ENCODE measurements around the gene CREM. TPM values are rescaled to one million over a fixed set of nuclear protein-coding genes. Genes with fewer than 3 reads are reported as not detected.

The CREM gene
- total and polyA plus RNA-seq, 2 of the 4 experiments (the other 2 are of a cell fraction): 33.2 to 40.5 TPM

DNA sequence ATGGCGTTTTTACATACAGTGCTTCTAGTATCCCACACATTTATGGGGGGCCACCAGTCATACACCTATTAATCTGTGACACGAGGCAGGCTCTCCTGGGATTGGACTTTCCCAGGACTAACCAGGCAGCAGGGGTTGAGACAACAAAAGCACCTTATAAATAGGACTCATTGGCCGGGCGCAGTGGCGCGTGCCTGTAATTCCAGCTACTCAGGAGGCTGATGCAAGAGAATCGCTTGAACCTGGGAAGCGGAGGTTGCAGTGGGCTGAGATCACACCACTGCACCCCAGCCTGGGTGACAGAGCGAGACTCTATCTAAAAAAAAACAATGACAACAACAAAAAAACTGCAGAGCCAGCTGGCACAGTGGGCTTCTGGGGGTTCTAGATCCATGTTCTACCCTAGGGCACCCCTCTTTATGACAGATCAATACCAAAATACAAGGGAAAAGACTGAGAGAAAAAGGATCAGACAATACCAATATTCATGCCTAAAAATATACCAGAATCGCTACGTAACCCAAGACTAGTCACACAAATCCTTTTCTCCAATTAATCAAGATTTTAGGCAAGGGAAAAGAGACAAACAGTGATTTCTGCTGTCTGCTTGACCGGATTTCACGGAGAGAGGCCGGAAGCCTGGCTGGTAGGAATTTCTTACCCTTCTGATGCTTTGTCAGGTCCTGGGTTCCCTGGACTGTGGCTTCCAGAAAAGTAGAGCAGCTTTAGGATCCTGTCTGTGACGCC, 111.3 kb downstream of the CREM start:
- Histone ChIP-seq H2BK5ac (ENCODE audit: low read depth, low read length, poor library complexity, severe bottlenecking) (no peak overlapping the region), H3K18ac (ENCODE audit: low read depth, low read length) (no peak overlapping the region), H4K20me1 (ENCODE audit: insufficient read depth, low read length) (no peaks in the 10 kb centered on the region), H3K14ac (replicated peaks; ENCODE audit: low read depth, low read length) (no peak overlapping the region), H3K4me2 (ENCODE audit: low read depth, low read length) (no peak overlapping the region), H3K27me3 (ENCODE audit: control insufficient read depth, insufficient read depth, low read length) (no peaks in the 10 kb centered on the region), H3K4me1 (ENCODE audit: control insufficient read depth, insufficient read depth, low read length) (no peaks in the 10 kb centered on the region), H3K4me3 (ENCODE audit: insufficient read depth, low read depth, low read length) (no peak overlapping the region), H4K91ac (ENCODE audit: insufficient read depth, low read depth, low read length) (no peak overlapping the region), H2BK15ac (ENCODE audit: low read depth, low read length) (no peak overlapping the region), H3K9me1 (ENCODE audit: insufficient read depth, low read length) (no peaks in the 10 kb centered on the region), H2AFZ (replicated peaks; ENCODE audit: low read length, poor library complexity) (no peak overlapping the region), H3K56ac (ENCODE audit: extremely low read depth, insufficient read depth, low read length) (no peak overlapping the region), H2AK5ac (ENCODE audit: low read depth, low read length) (no peak overlapping the region), H3K27ac (ENCODE audit: insufficient read depth, low read length) (no peak overlapping the region), H4K8ac (ENCODE audit: low read depth in 2 of 2, low read length in 2 of 2) (no peak overlapping the region), H2AK9ac (replicated peaks; ENCODE audit: low read depth, low read length, poor library complexity) (no peak overlapping the region), H3K36me3 (ENCODE audit: control insufficient read depth, insufficient read depth, low read length) (no peaks in the 10 kb centered on the region), H3K23ac (ENCODE audit: low read depth, low read length) (no peak overlapping the region), H3K9ac (ENCODE audit: low read depth, low read length) (no peak overlapping the region), H2BK120ac (ENCODE audit: low read depth, low read length) (no peak overlapping the region), H2BK20ac (ENCODE audit: low read depth, low read length) (no peak overlapping the region), H3K79me1 (ENCODE audit: low read depth in 1 of 2, low read length in 2 of 2) (no peaks in the 10 kb centered on the region), H3K4ac (ENCODE audit: low read depth, low read length) (no peak overlapping the region), H4K5ac (ENCODE audit: low read depth, low read length) (no peak overlapping the region), H3K9me3 (ENCODE audit: control insufficient read depth, insufficient read depth, low read length) (no peaks in the 10 kb centered on the region)
- TF ChIP-seq RCOR1 (IDR thresholded peaks at IDR 0.05; ENCODE audit: insufficient replicate concordance, low read length) (no peak), SMC3 (IDR thresholded peaks at IDR 0.05; ENCODE audit: low read depth, low read length) (no peak), MAFK (IDR thresholded peaks at IDR 0.05; ENCODE audit: low read depth, low read length) (no peak), MXI1 (IDR thresholded peaks at IDR 0.05; ENCODE audit: borderline replicate concordance, low read depth, low read length) (no peak), FOS (IDR thresholded peaks at IDR 0.05; ENCODE audit: low read depth, low read length) (no peak), NFE2L2 (IDR thresholded peaks at IDR 0.05; ENCODE audit: low read depth, low read length) (no peak), RFX5 (IDR thresholded peaks at IDR 0.05; ENCODE audit: low read depth, low read length) (no peak), RAD21 (IDR thresholded peaks at IDR 0.05; ENCODE audit: low read length) (no peak), POLR2A (IDR thresholded peaks at IDR 0.05; ENCODE audit: low read depth, low read length) (no peak), BHLHE40 (IDR thresholded peaks at IDR 0.05; ENCODE audit: low read depth, low read length) (no peak), MAZ (IDR thresholded peaks at IDR 0.05; ENCODE audit: borderline replicate concordance, low read depth, low read length) (no peak), CEBPB (IDR thresholded peaks at IDR 0.05; ENCODE audit: low read depth, low read length) (no peak), CHD1 (IDR thresholded peaks at IDR 0.05; ENCODE audit: low read depth, low read length) (no peak)
- TF ChIP-seq, protein P1, sequence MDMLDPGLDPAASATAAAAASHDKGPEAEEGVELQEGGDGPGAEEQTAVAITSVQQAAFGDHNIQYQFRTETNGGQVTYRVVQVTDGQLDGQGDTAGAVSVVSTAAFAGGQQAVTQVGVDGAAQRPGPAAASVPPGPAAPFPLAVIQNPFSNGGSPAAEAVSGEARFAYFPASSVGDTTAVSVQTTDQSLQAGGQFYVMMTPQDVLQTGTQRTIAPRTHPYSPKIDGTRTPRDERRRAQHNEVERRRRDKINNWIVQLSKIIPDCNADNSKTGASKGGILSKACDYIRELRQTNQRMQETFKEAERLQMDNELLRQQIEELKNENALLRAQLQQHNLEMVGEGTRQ (IDR thresholded peaks at IDR 0.05; ENCODE audit: low read depth, low read length): no peak
- TF ChIP-seq, protein P2, sequence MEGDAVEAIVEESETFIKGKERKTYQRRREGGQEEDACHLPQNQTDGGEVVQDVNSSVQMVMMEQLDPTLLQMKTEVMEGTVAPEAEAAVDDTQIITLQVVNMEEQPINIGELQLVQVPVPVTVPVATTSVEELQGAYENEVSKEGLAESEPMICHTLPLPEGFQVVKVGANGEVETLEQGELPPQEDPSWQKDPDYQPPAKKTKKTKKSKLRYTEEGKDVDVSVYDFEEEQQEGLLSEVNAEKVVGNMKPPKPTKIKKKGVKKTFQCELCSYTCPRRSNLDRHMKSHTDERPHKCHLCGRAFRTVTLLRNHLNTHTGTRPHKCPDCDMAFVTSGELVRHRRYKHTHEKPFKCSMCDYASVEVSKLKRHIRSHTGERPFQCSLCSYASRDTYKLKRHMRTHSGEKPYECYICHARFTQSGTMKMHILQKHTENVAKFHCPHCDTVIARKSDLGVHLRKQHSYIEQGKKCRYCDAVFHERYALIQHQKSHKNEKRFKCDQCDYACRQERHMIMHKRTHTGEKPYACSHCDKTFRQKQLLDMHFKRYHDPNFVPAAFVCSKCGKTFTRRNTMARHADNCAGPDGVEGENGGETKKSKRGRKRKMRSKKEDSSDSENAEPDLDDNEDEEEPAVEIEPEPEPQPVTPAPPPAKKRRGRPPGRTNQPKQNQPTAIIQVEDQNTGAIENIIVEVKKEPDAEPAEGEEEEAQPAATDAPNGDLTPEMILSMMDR (conservative IDR thresholded peaks at IDR 0.05; ENCODE audit: low read depth, low read length): no peak
- TF ChIP-seq, protein P3, sequence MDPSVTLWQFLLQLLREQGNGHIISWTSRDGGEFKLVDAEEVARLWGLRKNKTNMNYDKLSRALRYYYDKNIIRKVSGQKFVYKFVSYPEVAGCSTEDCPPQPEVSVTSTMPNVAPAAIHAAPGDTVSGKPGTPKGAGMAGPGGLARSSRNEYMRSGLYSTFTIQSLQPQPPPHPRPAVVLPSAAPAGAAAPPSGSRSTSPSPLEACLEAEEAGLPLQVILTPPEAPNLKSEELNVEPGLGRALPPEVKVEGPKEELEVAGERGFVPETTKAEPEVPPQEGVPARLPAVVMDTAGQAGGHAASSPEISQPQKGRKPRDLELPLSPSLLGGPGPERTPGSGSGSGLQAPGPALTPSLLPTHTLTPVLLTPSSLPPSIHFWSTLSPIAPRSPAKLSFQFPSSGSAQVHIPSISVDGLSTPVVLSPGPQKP (IDR thresholded peaks at IDR 0.05; ENCODE audit: borderline replicate concordance, low read depth, low read length): no peak
- dilution Hi-C loops (cut with HindIII; ENCODE audit: low sequenced_read_pairs, unreplicated experiment): no loop called here
- ATAC-seq (ENCODE audit: low read depth): no peak
- POLR2A ChIA-PET (ENCODE audit: unreplicated experiment): no interaction called here
- no TSS peak for BruUV-seq (replicated peaks)
- in situ Hi-C loops (cut with MboI; ENCODE audit: low sequenced_read_pairs): loop anchor here (5.0 to 25.0 kb wide), 3 partner anchors 327 to 1644 kb away; no protein-coding TSS in a partner anchor
- CTCF ChIA-PET: no interaction called here
- intact Hi-C loops (cut with micrococcal nuclease): loop anchor here (10.0 kb wide), 1 partner anchor 357 kb away; no protein-coding TSS in a partner anchor
- WGBS, 2 experiments (ENCODE audit: extremely low coverage in 2 of 2, insufficient read length in 1 of 2): 87% methylated on average over 4 of the region's 15 CpGs; no CpG with 5 or more reads in 1 of the 2 experiments
- no peak for DNase-seq

Measured in IMR-90 (cell line).